Activated T-helper 1 cell treated with anti-CD3 and anti-CD28 coated beads, Interleukin-12 subunit alpha, Interleukin-12 subunit beta, Interleukin-2, Interleukin-4 antibody, amounts not matched to agents 30 ng/mL and 10 ng/mL and 1 ng/mL, durations not matched to agents 14 hours and 24 hours and 36 hours (primary cell): Measurements from ENCODE around the gene PSMC3. TPM values are rescaled to one million over a fixed set of nuclear protein-coding genes. Genes with fewer than 3 reads are reported as not detected.
A peak's percentile ranks its signal among the peaks of the same experiment; 100 is the strongest.

Source experiments
- DNase-seq: peaks from one replicate; pipeline ENCODE4 v3.0.0; 2021; ENCODE audit warnings: low spot score
- H3K27ac Mint-ChIP-seq: one replicate; pipeline ENCODE4 v1.8.0; 2021; ENCODE audit warnings: mild to moderate bottlenecking, mixed read lengths
- H3K27me3 Mint-ChIP-seq: one replicate; pipeline ENCODE4 v1.8.0; 2022; ENCODE audit warnings: mild to moderate bottlenecking, moderate library complexity, mixed read lengths; ENCODE audit not compliant: insufficient read depth
- H3K36me3 Mint-ChIP-seq: one replicate; pipeline ENCODE4 v1.8.0; 2021; ENCODE audit warnings: low read depth, mixed read lengths
- H3K4me1 Mint-ChIP-seq: one replicate; pipeline ENCODE4 v1.8.0; 2021; ENCODE audit warnings: low read depth, mixed read lengths
- H3K4me3 Mint-ChIP-seq: one replicate; pipeline ENCODE4 v1.8.0; 2021; ENCODE audit warnings: mild to moderate bottlenecking, moderate library complexity, mixed read lengths
- H3K9me3 Mint-ChIP-seq: one replicate; pipeline ENCODE4 v1.8.0; 2021; ENCODE audit warnings: mixed read lengths
- intact Hi-C: fragments of 100-400 bp; cut with micrococcal nuclease; formaldehyde crosslinking; loops from one replicate; pipeline ENCODE4 v1.15.1; 2024
- total RNA-seq: library from RNA; stranded (reverse); gene quantifications from 2 replicates; pipeline ENCODE4 v1.2.3, GENCODE V29; 2022

Gene PSMC3
- total RNA-seq, 1 donor from 2014 or later = 219 TPM

DNA sequence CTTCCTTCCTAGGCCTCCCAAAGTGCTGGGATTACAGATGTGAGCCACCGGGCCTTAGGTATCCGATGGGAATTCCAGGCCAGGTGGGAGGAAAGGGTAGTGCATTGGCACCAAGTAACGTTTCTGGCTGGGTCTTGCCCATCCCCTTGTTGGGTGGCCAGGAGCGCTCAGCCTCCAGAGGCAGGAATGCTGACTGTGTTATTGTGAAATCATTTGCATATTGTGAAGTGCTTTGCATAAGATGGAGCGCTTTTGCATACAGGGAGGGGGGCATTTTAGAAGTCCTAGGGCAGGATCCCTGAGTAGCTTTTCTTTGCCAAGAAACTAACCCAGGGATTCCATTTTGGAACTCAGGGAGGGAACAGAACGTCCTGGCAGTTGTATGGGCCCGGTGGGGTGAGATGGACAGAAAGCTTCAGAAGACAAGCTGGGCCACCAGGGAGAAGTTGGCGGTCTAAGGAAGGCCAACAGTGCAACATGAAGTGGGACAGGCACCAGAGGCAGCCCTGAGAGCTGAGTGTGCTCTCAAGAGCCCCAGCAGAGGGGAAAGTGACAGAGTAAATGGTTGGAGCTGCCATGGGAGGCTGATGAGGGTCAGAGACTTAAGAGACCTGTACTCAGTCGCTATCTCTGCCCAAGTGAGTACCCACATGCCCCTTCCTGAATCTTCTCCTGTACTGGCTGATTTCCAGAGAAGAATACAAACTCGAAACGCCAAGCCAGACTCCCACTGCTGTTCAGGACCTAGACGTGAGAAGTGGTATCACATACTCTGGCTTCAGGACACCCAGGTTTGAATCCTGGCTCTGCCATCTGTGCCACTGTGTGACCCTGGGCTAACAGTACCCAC is 19.1 kb downstream of the PSMC3 start:
- DNase-seq = no peak
- intact Hi-C loops = loop anchor here (5.0 kb wide), 1 partner anchor 360 kb away; the partner anchor contains the start of gene FNBP4
- H3K27ac Mint-ChIP-seq = peak overlapping the region; percentile 92
- peak overlapping the region; percentile 94 for H3K4me3 Mint-ChIP-seq
- H3K4me1 Mint-ChIP-seq = peaks cover 21% of the 10 kb centered on the region
- H3K36me3 Mint-ChIP-seq = no peaks in the 10 kb centered on the region
- H3K9me3 Mint-ChIP-seq = no peaks in the 10 kb centered on the region
- no peaks in the 10 kb centered on the region for H3K27me3 Mint-ChIP-seq

DNA sequence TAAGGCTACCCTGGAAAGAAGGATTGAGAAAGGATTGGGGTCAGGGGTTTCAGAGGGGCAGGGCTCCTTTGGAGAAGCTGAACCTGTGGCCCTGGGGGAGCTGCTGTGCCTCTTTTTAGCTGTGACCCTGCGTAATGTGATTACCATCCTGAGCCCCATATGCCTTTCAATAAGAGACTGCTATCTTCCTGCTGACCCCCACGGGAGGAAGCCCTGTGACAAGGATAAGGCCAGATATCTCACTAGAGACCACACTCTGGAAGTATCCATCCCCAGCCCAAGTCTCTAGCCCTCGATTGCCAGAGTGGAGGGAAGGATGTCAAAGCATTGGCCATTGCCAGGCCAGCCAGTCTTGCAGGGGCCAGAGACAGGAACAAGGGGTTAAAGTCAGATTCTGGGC is 22.7 kb downstream of the PSMC3 start:
- Mint-ChIP-seq H3K4me3 (no peak overlapping the region), H3K9me3 (no peaks in the 10 kb centered on the region), H3K36me3 (no peaks in the 10 kb centered on the region), H3K4me1 (peaks cover 27% of the 10 kb centered on the region), H3K27me3 (peaks cover 2% of the 10 kb centered on the region), H3K27ac (no peak overlapping the region)
- intact Hi-C loops = no loop called here
- no peak for DNase-seq

DNA sequence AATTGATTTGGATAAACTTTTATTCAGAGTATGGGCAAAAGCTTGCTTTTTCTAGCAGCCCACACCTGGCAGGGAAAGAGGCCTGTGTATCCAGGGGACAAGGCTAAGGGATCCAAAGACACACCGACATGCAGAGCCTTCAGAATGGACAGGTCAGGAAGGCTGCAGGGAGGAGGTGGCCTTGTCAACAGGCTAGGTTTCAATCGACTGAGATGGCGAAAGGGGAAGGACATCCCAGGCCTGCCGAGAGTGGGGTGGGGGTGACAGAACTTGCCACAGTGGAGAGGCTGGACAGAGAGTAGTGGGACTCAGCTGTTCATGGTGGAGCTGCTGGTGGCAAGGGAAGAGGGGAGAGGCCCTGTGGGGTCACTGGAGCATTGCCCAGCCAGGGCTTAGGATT is 23.1 kb downstream of the PSMC3 start:
- Mint-ChIP-seq H3K27ac (no peak overlapping the region), H3K36me3 (no peaks in the 10 kb centered on the region), H3K4me3 (no peak overlapping the region), H3K4me1 (peaks cover 27% of the 10 kb centered on the region), H3K9me3 (no peaks in the 10 kb centered on the region), H3K27me3 (peaks cover 2% of the 10 kb centered on the region)
- intact Hi-C loops = no loop called here
- DNase-seq = no peak

DNA sequence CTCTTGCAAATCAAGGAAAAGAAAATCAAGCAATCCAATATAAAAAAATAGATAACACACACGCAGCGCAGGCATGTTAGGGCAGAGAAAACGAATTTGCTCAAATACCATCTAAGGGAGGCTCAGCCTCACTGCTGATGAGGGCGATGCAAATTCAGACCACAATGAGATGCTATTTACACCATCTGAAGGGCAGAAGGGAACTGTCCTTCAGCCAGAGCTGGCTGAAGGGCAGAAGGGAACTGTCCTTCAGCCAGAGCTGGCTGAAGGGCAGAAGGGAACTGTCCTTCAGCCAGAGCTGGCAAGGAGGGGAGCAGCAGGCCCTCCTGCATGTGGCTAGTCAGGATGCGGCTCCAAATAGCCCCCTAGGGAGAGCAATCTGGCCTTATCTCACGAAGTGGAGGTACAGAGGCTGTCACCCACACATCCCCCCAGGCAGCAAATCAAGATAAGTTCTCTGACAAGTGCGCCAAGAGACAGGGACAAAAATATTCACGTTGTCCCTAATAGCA is 25.4 kb downstream of the PSMC3 start:
- peak overlapping the region; percentile 77 for H3K27ac Mint-ChIP-seq
- intact Hi-C loops = loop anchor here (1.0 kb wide), 1 partner anchor 7 kb away; the partner anchor contains the start of gene SLC39A13
- peaks cover 17% of the 10 kb centered on the region for H3K4me1 Mint-ChIP-seq
- peaks cover 2% of the 10 kb centered on the region for H3K27me3 Mint-ChIP-seq
- no peaks in the 10 kb centered on the region for H3K9me3 Mint-ChIP-seq
- H3K36me3 Mint-ChIP-seq = no peaks in the 10 kb centered on the region
- peak overlapping the region; percentile 79 for H3K4me3 Mint-ChIP-seq
- no peak for DNase-seq

DNA sequence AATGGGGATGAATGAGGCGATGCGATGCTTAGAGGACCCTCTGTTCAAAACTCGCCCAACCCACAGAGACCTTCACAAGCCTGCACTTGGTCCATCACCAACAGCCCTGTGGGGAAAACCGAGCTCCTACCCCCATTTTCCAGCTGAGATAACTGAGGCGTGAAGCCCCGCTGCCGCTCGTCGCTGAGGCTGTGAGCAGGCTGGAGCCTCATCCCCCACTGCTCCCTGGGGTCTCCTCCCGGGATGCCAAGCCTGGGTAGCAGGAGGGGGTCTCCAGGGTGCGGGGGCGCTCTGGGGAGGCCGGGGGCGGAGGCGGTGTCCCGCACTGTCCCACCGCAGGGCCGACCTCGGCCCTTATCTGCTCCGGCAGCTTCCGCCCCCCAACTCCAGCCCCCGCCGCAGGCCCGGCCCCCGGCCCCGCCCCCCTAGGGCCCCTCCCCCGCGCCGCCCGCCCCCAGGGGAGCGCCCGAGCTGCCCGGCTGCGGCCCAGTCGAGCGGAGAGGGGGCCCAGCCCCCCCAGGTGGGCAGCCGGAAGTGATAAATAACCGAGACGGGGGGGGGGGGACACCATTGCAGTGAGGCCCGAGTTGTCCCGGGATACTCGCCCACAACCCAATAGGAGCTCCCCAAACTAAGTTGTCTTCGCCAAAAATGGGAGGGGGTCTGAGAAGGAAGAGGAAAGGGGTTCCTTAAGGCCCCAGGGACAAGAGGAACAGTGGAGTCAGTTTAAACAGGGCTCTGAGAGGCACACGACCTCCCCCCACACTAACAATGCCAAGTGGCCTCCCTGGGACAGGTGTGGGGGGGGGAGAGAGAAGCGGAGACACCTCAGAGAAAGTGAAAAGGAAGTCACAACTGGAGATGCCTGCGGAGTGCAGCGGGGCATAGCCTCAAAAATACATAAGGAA is 26.1 kb downstream of the PSMC3 start:
- peak overlapping the region; percentile 79 for H3K4me3 Mint-ChIP-seq
- intact Hi-C loops = loop anchor here (1.0 kb wide), 1 partner anchor 8 kb away; the partner anchor contains the start of gene SLC39A13
- DNase-seq = no peak
- peaks cover 22% of the 10 kb centered on the region for H3K4me1 Mint-ChIP-seq
- H3K27ac Mint-ChIP-seq = peak overlapping the region; percentile 77
- no peaks in the 10 kb centered on the region for H3K36me3 Mint-ChIP-seq
- peaks cover 2% of the 10 kb centered on the region for H3K27me3 Mint-ChIP-seq
- no peaks in the 10 kb centered on the region for H3K9me3 Mint-ChIP-seq

DNA sequence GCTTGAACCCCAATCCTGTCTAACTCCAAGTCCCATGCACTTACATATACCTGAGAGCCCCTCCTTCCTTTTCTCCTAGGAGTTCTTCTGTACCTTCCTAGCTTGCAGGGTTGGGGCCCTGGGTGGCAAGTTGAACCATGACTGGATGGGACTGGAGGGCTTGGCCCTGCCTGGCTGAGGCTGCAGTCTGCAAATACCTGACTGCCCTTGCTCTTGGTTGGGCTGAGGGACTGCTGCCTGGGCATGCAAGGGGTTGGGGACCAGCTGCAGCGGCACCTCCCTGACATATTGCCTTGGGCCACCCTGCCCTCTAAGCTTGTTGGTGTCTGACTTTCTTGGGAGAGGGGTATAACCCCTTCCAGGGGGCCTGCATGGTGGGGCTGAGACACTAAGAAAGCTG is 27.7 kb downstream of the PSMC3 start:
- H3K4me1 Mint-ChIP-seq = peaks cover 22% of the 10 kb centered on the region
- DNase-seq = no peak
- H3K27ac Mint-ChIP-seq = no peak overlapping the region
- H3K9me3 Mint-ChIP-seq = no peaks in the 10 kb centered on the region
- peaks cover 2% of the 10 kb centered on the region for H3K27me3 Mint-ChIP-seq
- peak overlapping the region; percentile 51 for H3K4me3 Mint-ChIP-seq
- intact Hi-C loops = no loop called here
- no peaks in the 10 kb centered on the region for H3K36me3 Mint-ChIP-seq

DNA sequence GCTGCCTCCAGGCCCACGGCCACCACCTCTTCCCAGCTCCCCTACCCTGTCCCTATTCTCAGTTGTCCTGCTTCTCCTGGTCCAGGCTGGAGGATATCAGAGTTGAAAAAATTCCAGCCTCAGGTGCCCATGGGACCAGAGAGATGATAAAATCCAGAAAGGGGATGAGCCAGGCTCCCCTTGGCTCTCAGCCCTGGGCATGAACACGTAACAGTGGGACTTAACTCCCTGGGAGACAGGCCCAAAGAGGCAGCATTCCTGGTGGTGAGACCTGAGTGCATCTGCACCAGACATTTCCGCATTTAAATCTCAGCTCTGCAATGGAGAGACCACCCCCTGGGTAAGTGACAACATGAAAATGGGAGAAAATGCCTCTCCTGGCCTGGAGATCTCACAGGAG is 28.2 kb downstream of the PSMC3 start:
- Mint-ChIP-seq H3K4me1 (peaks cover 22% of the 10 kb centered on the region), H3K9me3 (no peaks in the 10 kb centered on the region), H3K27me3 (peaks cover 2% of the 10 kb centered on the region), H3K36me3 (no peaks in the 10 kb centered on the region), H3K4me3 (no peak overlapping the region), H3K27ac (no peak overlapping the region)
- intact Hi-C loops = no loop called here
- no peak for DNase-seq

DNA sequence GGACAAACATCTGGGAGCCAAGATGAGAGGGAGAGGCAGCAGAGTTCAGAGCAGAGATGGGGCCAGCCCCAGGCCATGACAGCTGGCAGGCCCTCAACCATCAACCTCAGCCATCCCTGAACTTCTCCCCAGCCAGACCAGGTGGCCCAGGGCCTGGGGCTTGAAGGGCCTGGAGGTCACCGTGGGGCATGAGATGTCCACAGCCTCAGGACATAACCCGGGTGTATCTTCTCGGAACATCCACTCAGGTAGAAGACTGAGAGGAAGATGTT is 30.3 kb downstream of the PSMC3 start:
- DNase-seq = no peak
- Mint-ChIP-seq H3K9me3 (no peaks in the 10 kb centered on the region), H3K36me3 (no peaks in the 10 kb centered on the region), H3K27ac (peak overlapping the region; percentile 87), H3K4me1 (peaks cover 20% of the 10 kb centered on the region), H3K27me3 (no peaks in the 10 kb centered on the region), H3K4me3 (no peak overlapping the region)
- intact Hi-C loops = no loop called here

DNA sequence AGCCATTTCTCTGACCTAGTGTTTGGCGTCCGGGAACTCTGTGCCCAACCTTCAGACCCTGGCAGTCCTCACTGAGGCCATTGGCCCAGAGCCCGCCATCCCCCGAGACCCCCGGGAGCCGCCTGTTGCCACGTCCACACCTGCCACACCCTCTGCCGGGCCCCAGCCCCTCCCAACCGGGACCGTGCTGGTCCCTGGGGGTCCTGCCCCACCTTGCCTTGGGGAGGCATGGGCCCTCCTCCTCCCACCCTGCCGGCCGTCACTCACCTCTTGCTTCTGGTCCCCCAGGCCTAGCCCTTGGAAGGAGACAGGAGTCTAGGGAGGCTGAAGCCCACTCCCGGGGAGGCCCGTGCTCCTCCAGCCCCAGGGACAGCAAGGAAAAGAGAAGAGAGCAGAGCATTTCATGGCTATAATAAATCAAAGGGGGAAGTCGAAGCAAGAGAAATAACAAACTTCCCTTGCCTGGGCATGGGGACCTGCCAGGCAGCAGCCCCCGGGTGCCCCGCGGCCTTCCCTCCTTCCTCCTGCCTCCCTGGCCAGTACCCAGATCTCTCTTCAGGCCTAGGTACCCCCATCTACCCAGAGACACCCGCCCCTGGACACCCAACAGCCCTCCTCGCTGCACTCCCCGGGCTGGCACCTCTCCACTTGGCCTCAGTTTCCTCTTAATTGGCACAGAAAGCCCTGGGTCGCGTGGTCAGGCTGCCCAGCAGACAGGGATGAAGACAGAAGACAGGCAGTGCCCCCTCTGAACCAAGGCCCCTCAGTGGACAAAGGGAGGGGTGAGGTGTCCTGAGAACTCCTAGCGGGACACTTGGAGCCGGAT is 30.8 kb downstream of the PSMC3 start:
- intact Hi-C loops = loop anchor here (2.0 kb wide), 1 partner anchor 13 kb away; the partner anchor contains the start of gene SLC39A13
- H3K27me3 Mint-ChIP-seq = no peaks in the 10 kb centered on the region
- H3K4me1 Mint-ChIP-seq = peaks cover 15% of the 10 kb centered on the region
- no peaks in the 10 kb centered on the region for H3K9me3 Mint-ChIP-seq
- no peak overlapping the region for H3K4me3 Mint-ChIP-seq
- H3K27ac Mint-ChIP-seq = peak overlapping the region; percentile 87
- no peaks in the 10 kb centered on the region for H3K36me3 Mint-ChIP-seq
- no peak for DNase-seq

DNA sequence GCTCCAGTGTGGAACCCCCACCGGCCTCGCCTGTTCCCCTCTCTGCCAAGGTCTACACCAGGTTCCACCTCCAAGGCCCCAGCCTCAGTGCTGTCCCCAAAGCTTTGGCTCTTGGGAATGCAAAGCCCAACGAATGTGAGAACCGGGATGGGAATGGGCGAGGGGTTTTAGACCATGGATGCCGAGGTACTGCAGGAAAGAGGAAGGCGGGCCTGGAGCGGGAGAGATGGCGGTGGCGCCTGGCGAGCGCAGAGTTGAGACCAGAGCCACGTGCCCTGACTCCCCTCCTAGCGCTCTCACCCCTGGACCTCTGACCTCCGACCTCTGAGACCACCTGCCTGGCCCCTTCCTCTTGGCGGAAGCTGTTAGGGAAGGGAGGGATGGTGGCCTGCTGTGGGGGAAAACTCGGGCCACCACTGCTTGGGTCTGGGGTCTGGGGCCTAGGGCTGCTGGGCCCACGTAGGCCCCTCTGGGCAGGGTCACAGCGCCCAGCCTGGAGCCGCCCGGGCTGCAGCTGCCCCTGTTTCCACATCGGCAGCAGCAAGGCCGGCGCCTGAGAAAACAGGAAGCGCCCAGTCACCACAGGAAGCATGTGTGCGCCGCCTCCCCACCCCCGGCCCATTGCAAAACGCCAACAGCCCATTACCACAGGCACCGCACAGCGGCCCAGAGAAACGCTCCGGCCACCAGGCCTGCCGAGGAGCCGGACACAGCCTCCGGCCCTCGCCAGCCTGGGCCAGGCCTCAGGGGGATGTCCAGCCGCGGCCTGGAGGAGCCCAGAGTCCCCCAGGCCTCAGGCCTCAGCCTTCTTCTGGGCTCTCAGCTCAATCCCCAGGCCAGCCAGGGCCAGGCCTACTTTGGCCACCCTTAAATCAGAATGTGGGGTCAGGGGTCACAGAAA is 31.7 kb downstream of the PSMC3 start:
- DNase-seq = peak; percentile 53
- Mint-ChIP-seq H3K27ac (peak overlapping the region; percentile 87), H3K4me1 (peaks cover 10% of the 10 kb centered on the region), H3K9me3 (no peaks in the 10 kb centered on the region), H3K4me3 (no peak overlapping the region), H3K27me3 (no peaks in the 10 kb centered on the region), H3K36me3 (no peaks in the 10 kb centered on the region)
- intact Hi-C loops = loop anchor here (1.0 to 2.0 kb wide), 4 partner anchors 14 to 248 kb away; partner anchors contain the start of genes MTCH2, PSMC3 and SLC39A13

DNA sequence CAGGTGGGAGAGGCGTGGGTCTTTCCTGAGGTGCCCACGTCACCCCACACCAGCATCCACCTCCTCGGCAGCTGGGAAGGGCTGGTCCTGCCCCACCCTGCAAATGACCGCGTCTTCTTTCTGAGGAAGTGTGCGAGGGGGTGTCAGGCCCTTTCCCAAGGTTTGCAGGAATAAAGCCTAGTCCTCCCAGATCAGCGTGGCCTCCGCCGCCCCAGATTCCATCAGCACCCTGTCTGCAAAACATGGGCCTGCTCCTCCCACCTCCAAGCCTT is 32.3 kb downstream of the PSMC3 start:
- DNase-seq = no peak
- Mint-ChIP-seq H3K9me3 (no peaks in the 10 kb centered on the region), H3K27ac (peak overlapping the region; percentile 87), H3K36me3 (no peaks in the 10 kb centered on the region), H3K4me3 (no peak overlapping the region), H3K4me1 (peaks cover 8% of the 10 kb centered on the region), H3K27me3 (no peaks in the 10 kb centered on the region)
- intact Hi-C loops = loop anchor here (1.0 to 2.0 kb wide), 4 partner anchors 15 to 248 kb away; partner anchors contain the start of genes MTCH2, PSMC3 and SLC39A13
